22Rv1 (cell line): Measurements from ENCODE around the gene ANKRD17.

Experiments
- CTCF ChIP-seq: fragments of 450-650 bp; IDR thresholded peaks from 2 replicates; pipeline ENCODE4 v1.5.1; 2017; ENCODE audit warnings: mild to moderate bottlenecking
- ZFX ChIP-seq: fragments of 450-650 bp; IDR thresholded peaks from 2 replicates; pipeline ENCODE4 v1.6.1; 2017; ENCODE audit warnings: antibody characterized with exemption, borderline replicate concordance

DNA sequence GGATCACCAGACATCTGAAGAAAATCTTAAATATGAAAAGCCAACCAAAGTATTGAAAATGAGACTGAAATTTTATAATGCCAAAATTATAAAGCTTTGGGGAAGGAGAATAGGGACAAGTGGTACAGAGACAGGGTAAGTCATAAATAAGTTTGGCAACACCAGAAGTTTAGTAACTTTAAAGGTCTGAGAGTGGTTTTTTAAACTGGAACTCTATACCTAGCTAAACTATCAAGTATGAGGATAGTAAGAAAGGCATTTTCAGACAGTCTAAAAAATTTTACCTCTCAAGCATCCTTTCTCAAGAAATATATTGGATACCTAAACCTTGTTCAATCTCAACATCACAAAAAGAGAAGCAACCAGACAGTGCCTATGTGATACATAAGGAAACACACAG is 92.4 kb downstream of the ANKRD17 start:
- TF ChIP-seq ZFX, result no peak
- TF ChIP-seq CTCF, result no peak
